Kidney (tissue), 14 donors: ENCODE results near the gene PLXNB1. TPM values are rescaled to one million over a fixed set of nuclear protein-coding genes. Genes with fewer than 3 reads are reported as not detected.
"Not testable (repeated sequence)": the region's sequence is repeated elsewhere in the genome, so short reads cannot be mapped to it uniquely, and the experiment has no call there.

Experiments used
- DNase-seq, 5 donors: peaks; one replicate each; pipeline ENCODE4 v3.0.0-alpha.2; 2013 to 2020
- FAIRE-seq: peaks from 2 replicates; lab custom pipeline; 2012; peaks lifted over from hg19 to GRCh38; lab: Jason Lieb, UNC
- H3K27ac ChIP-seq, 2 donors: one replicate each; pipeline ENCODE4 v1.7.0; 2013; ENCODE audit warnings: low read depth in 2 of 2, low read length in 2 of 2, inconsistent platforms in 1 of 2
- H3K27me3 ChIP-seq: one replicate; pipeline ENCODE4 v1.7.1; 2013; ENCODE audit warnings: low read length, inconsistent platforms; ENCODE audit not compliant: control insufficient read depth, insufficient read depth
- H3K36me3 ChIP-seq, 3 donors: one replicate each; pipeline versions ENCODE4 v1.7.0 to v1.7.1; 2013; ENCODE audit warnings: low read length in 3 of 3, control low read depth in 1 of 3, inconsistent platforms in 1 of 3; ENCODE audit not compliant: insufficient read depth in 3 of 3, control insufficient read depth in 2 of 3
- H3K4me1 ChIP-seq, 3 donors: one replicate each; pipeline versions ENCODE4 v1.7.0 to v1.7.1; 2013; ENCODE audit warnings: low read length in 3 of 3, inconsistent platforms in 1 of 3, low read depth in 1 of 3; ENCODE audit not compliant: control insufficient read depth in 2 of 3, insufficient read depth in 2 of 3
- H3K4me3 ChIP-seq, 3 donors: one replicate each; pipeline versions ENCODE4 v1.7.0 to v1.8.1; 2013; ENCODE audit warnings: low read length in 3 of 3, control low read depth in 1 of 3, inconsistent platforms in 1 of 3
- H3K9ac ChIP-seq, 3 donors: one replicate each; pipeline versions ENCODE4 v1.7.0 to v1.7.1; 2013; ENCODE audit warnings: low read length in 3 of 3, control low read depth in 1 of 3, inconsistent platforms in 1 of 3
- H3K9me3 ChIP-seq, 3 donors: one replicate each; pipeline versions ENCODE4 v1.7.0 to v1.7.1; 2013; ENCODE audit warnings: low read length in 3 of 3, control low read depth in 1 of 3, inconsistent platforms in 1 of 3; ENCODE audit not compliant: control insufficient read depth in 2 of 3, insufficient read depth in 1 of 3
- CTCF ChIP-seq: IDR thresholded peaks from 3 replicates; pipeline ENCODE4 v1.5.1; 2012; ENCODE audit warnings: mild to moderate bottlenecking, moderate library complexity, borderline replicate concordance; ENCODE audit not compliant: insufficient read depth; ENCODE audit errors: extremely low read depth
- intact Hi-C: fragments of 100-400 bp; cut with DNase I; formaldehyde crosslinking; loops from one replicate; pipeline ENCODE4 v1.11.1; 2022
- polyA plus RNA-seq: library from polyadenylated mRNA; stranded (reverse); fragments of 350-450 nt; fragmentation: Illumina TruSeq; extraction: RNeasy Lipid Tissue Mini Kit (QIAGEN cat#74804); gene quantifications from one replicate; pipeline ENCODE4 v1.2.3, GENCODE V29; 2014; ENCODE audit warnings: low read depth, low replicate concordance; ENCODE audit not compliant: insufficient read depth
- total RNA-seq: library from RNA; stranded (reverse); fragmentation: NEBNext Ultra II Directional; extraction: Animal tissue kit (Norgen Biotek cat#: 25700); gene quantifications from one replicate; pipeline ENCODE4 v1.2.1, GENCODE V29; 2021
- donor health status: control.
- donor health status: control.
- donor health status: control.
- donor health status: control.
- donor health status: control.
- donor health status: DM: yes; HTN: yes; CAD: no.
- donor health status: Normal renal cell carcinoma (clear cell type).

Gene PLXNB1
- total and polyA plus RNA-seq, 2 donors from 2014 or later = 101 to 224 TPM

- no peak overlapping the region for H3K4me3 ChIP-seq
- peak in 2 of 5 donors; percentile 70 to 79 for DNase-seq
- no peak for FAIRE-seq
- peaks cover 0 to 36% (median 23%) of the 10 kb centered on the region in 3 donors for H3K4me1 ChIP-seq
- peak overlapping the region in 1 of 3 donors; percentile 80 for H3K9ac ChIP-seq
- H3K9me3 ChIP-seq = no peaks in the 10 kb centered on the region
- peak overlapping the region; percentile 89 to 100 for H3K27ac ChIP-seq
- intact Hi-C loops = loop anchor here (5.0 kb wide), 2 partner anchors 38 to 83 kb away; partner anchors contain the start of gene SHISA5
- H3K36me3 ChIP-seq = peaks cover 0 to 25% (median 16%) of the 10 kb centered on the region in 3 donors
- H3K27me3 ChIP-seq = no peaks in the 10 kb centered on the region
- no peak for TF ChIP-seq CTCF
Observed at GRCh38 chr3:48464713-48465221, 34.9 kb upstream of the PLXNB1 start.

GRCh38 chr3:48463703-48464102 lies 33.8 kb upstream of the PLXNB1 start:
- DNase-seq = peak in 1 of 5 donors; percentile 60
- Histone ChIP-seq H3K9me3 (no peaks in the 10 kb centered on the region), H3K9ac (no peak overlapping the region), H3K4me3 (no peak overlapping the region), H3K36me3 (peaks cover 3 to 33% (median 18%) of the 10 kb centered on the region in 3 donors), H3K27me3 (no peaks in the 10 kb centered on the region), H3K27ac (no peak overlapping the region), H3K4me1 (peaks cover 0 to 30% (median 23%) of the 10 kb centered on the region in 3 donors)
- intact Hi-C loops = loop anchor here (5.0 kb wide), 1 partner anchor 84 kb away; no protein-coding TSS in a partner anchor
- no peak for TF ChIP-seq CTCF
- no peak for FAIRE-seq

- not testable (repeated sequence) for H3K27me3 ChIP-seq, H3K27ac ChIP-seq, FAIRE-seq, H3K4me3 ChIP-seq, H3K9ac ChIP-seq, H3K9me3 ChIP-seq
- intact Hi-C loops = loop anchor here (5.0 kb wide), 1 partner anchor 86 kb away; no protein-coding TSS in a partner anchor
- Histone ChIP-seq H3K36me3 (peaks cover 3 to 32% (median 20%) of the 10 kb centered on the region in 3 donors), H3K4me1 (peaks cover 0 to 13% (median 12%) of the 10 kb centered on the region in 3 donors)
- DNase-seq = peak in 1 of 5 donors; percentile 29
Observed at GRCh38 chr3:48461767-48462166, 31.9 kb upstream of the PLXNB1 start.

GRCh38 chr3:48460517-48460902 lies 30.6 kb upstream of the PLXNB1 start:
- Histone ChIP-seq H3K36me3 (peaks cover 3 to 39% (median 20%) of the 10 kb centered on the region in 3 donors), H3K9ac (no peak overlapping the region), H3K4me3 (no peak overlapping the region), H3K9me3 (no peaks in the 10 kb centered on the region), H3K27me3 (no peaks in the 10 kb centered on the region), H3K4me1 (peaks cover 0 to 7% (median 6%) of the 10 kb centered on the region in 3 donors), H3K27ac (no peak overlapping the region)
- DNase-seq (no peak), FAIRE-seq (no peak)
- TF ChIP-seq CTCF = no peak
- intact Hi-C loops = loop anchor here (5.0 kb wide), 1 partner anchor 87 kb away; no protein-coding TSS in a partner anchor
